OCI-LY1 (cell line): ENCODE results near the gene C16orf54.

Experiments
- H2AFZ ChIP-seq: fragments of 200-600 bp; sonication (generic), shearing (Covaris generic); 2 replicates; pipeline ENCODE4 v1.6.0; 2014; ENCODE audit warnings: antibody characterized with exemption, mild to moderate bottlenecking, low read length
- H3F3A ChIP-seq: fragments of 200-600 bp; sonication (generic), shearing (Covaris generic); 2 replicates; pipeline ENCODE4 v1.6.0; 2014; ENCODE audit warnings: mild to moderate bottlenecking, antibody characterized with exemption, low read length, moderate library complexity; ENCODE audit not compliant: insufficient read depth
- H3K27ac ChIP-seq: fragments of 200-600 bp; sonication (generic); 2 replicates; pipeline ENCODE4 v1.5.1; 2014; ENCODE audit warnings: low read length, mixed run types, mild to moderate bottlenecking, low read depth; ENCODE audit not compliant: poor library complexity, severe bottlenecking
- H3K27me3 ChIP-seq: fragments of 200-600 bp; sonication (generic); 2 replicates; pipeline ENCODE4 v1.6.0; 2014; ENCODE audit warnings: antibody characterized with exemption, mild to moderate bottlenecking, low read length, moderate library complexity; ENCODE audit not compliant: insufficient read depth
- H3K36me3 ChIP-seq: fragments of 200-600 bp; sonication (generic); 2 replicates; pipeline ENCODE4 v1.6.1; 2014; ENCODE audit warnings: mild to moderate bottlenecking, antibody characterized with exemption, low read length, moderate library complexity, mixed read lengths; ENCODE audit not compliant: insufficient read depth
- H3K4me1 ChIP-seq: fragments of 200-600 bp; sonication (generic); 2 replicates; pipeline ENCODE4 v1.5.1; 2014; ENCODE audit warnings: mild to moderate bottlenecking, low read length, moderate library complexity; ENCODE audit not compliant: insufficient read depth, severe bottlenecking
- H3K4me2 ChIP-seq: fragments of 200-600 bp; sonication (generic), shearing (Covaris generic); 2 replicates; pipeline ENCODE4 v1.6.1; 2014; ENCODE audit warnings: low read length
- H3K4me3 ChIP-seq: fragments of 200-600 bp; sonication (generic); 2 replicates; pipeline ENCODE4 v1.5.1; 2014; ENCODE audit warnings: low read length, low read depth, mild to moderate bottlenecking, mixed read lengths; ENCODE audit not compliant: poor library complexity, severe bottlenecking
- H3K79me2 ChIP-seq: fragments of 200-600 bp; shearing (Covaris generic); 2 replicates; pipeline ENCODE4 v1.6.1; 2016; ENCODE audit warnings: mixed run types, low read length, mixed read lengths; ENCODE audit not compliant: insufficient read depth
- H3K9ac ChIP-seq: fragments of 200-600 bp; sonication (generic), shearing (Covaris generic); 2 replicates; pipeline ENCODE4 v1.6.1; 2014; ENCODE audit warnings: mild to moderate bottlenecking, low read length, mixed read lengths
- H3K9me2 ChIP-seq: fragments of 200-600 bp; sonication (generic), shearing (Covaris generic); 2 replicates; pipeline ENCODE4 v1.6.1; 2014; ENCODE audit warnings: low read depth, mild to moderate bottlenecking, low read length, mixed read lengths
- H3K9me3 ChIP-seq: fragments of 200-600 bp; shearing (Covaris generic); 2 replicates; pipeline ENCODE4 v1.6.1; 2014; ENCODE audit warnings: low read length, mixed read lengths
- H4K20me1 ChIP-seq: fragments of 200-600 bp; sonication (generic), shearing (Covaris generic); 2 replicates; pipeline ENCODE4 v1.6.0; 2016; ENCODE audit warnings: mild to moderate bottlenecking, low read length; ENCODE audit not compliant: insufficient read depth
- EZH2 ChIP-seq: fragments of 200-600 bp; sonication (generic), shearing (Covaris generic); IDR thresholded peaks from 2 replicates; pipeline ENCODE4 v1.8.0; 2017; ENCODE audit warnings: borderline replicate concordance, mixed run types, mild to moderate bottlenecking, antibody characterized with exemption, low read length, moderate library complexity, mixed read lengths
- TF ChIP-seq, protein P1 (sequence below): fragments of 200-600 bp; sonication (generic), shearing (Covaris generic); IDR thresholded peaks from 2 replicates; pipeline ENCODE4 v1.5.1; 2017; ENCODE audit warnings: mild to moderate bottlenecking, antibody characterized with exemption, low read length, moderate library complexity, mixed read lengths

C16orf54 gene

DNA sequence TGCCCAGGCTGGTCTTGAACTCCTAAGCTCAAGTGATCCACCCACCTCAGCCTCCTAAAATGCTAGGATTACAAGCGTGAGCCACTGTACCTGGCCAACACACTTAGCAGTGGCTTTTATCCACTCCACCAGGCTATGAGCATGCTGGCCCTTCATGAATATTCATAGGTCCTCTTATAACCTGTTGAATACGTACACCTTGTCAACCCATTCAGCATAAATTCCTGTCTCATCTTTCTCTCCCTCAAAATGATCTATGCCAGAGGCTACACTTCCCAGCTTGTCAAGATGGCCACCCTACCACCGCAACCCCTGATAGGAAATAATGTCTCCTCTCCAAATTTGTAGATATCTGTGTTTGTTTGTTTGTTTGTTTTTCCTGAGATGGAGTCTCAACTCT lies 21.3 kb upstream of the C16orf54 start:
- H3K4me2 ChIP-seq: no peak overlapping the region

GRCh38 chr16:29766571-29766970 lies 20.8 kb upstream of the C16orf54 start:
- no peaks in the 10 kb centered on the region for H3K27me3 ChIP-seq
- no peaks in the 10 kb centered on the region for H3K79me2 ChIP-seq
- H3K36me3 ChIP-seq: no peaks in the 10 kb centered on the region
- no peak for TF ChIP-seq EZH2
- TF ChIP-seq, protein P1, sequence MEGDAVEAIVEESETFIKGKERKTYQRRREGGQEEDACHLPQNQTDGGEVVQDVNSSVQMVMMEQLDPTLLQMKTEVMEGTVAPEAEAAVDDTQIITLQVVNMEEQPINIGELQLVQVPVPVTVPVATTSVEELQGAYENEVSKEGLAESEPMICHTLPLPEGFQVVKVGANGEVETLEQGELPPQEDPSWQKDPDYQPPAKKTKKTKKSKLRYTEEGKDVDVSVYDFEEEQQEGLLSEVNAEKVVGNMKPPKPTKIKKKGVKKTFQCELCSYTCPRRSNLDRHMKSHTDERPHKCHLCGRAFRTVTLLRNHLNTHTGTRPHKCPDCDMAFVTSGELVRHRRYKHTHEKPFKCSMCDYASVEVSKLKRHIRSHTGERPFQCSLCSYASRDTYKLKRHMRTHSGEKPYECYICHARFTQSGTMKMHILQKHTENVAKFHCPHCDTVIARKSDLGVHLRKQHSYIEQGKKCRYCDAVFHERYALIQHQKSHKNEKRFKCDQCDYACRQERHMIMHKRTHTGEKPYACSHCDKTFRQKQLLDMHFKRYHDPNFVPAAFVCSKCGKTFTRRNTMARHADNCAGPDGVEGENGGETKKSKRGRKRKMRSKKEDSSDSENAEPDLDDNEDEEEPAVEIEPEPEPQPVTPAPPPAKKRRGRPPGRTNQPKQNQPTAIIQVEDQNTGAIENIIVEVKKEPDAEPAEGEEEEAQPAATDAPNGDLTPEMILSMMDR: no peak
- H3F3A ChIP-seq: no peaks in the 10 kb centered on the region
- no peak overlapping the region for H3K27ac ChIP-seq
- H3K9me2 ChIP-seq: no peaks in the 10 kb centered on the region
- H3K4me2 ChIP-seq: no peak overlapping the region
- H3K9ac ChIP-seq: no peak overlapping the region
- H3K9me3 ChIP-seq: no peaks in the 10 kb centered on the region
- H3K4me1 ChIP-seq: no peaks in the 10 kb centered on the region
- no peak overlapping the region for H3K4me3 ChIP-seq
- no peaks in the 10 kb centered on the region for H4K20me1 ChIP-seq
- H2AFZ ChIP-seq: no peak overlapping the region

More for the DNA sequence above, 21.3 kb upstream of the C16orf54 start:
- no peak overlapping the region for H2AFZ ChIP-seq
- H3K27ac ChIP-seq: no peak overlapping the region
- H3K9ac ChIP-seq: no peak overlapping the region
- H4K20me1 ChIP-seq: no peaks in the 10 kb centered on the region
- H3K9me3 ChIP-seq: no peaks in the 10 kb centered on the region
- no peaks in the 10 kb centered on the region for H3K27me3 ChIP-seq
- no peak overlapping the region for H3K4me3 ChIP-seq
- H3F3A ChIP-seq: no peaks in the 10 kb centered on the region
- H3K79me2 ChIP-seq: no peaks in the 10 kb centered on the region
- no peaks in the 10 kb centered on the region for H3K9me2 ChIP-seq
- no peaks in the 10 kb centered on the region for H3K36me3 ChIP-seq
- no peak for TF ChIP-seq EZH2
- TF ChIP-seq, protein P1: no peak
- no peaks in the 10 kb centered on the region for H3K4me1 ChIP-seq

DNA sequence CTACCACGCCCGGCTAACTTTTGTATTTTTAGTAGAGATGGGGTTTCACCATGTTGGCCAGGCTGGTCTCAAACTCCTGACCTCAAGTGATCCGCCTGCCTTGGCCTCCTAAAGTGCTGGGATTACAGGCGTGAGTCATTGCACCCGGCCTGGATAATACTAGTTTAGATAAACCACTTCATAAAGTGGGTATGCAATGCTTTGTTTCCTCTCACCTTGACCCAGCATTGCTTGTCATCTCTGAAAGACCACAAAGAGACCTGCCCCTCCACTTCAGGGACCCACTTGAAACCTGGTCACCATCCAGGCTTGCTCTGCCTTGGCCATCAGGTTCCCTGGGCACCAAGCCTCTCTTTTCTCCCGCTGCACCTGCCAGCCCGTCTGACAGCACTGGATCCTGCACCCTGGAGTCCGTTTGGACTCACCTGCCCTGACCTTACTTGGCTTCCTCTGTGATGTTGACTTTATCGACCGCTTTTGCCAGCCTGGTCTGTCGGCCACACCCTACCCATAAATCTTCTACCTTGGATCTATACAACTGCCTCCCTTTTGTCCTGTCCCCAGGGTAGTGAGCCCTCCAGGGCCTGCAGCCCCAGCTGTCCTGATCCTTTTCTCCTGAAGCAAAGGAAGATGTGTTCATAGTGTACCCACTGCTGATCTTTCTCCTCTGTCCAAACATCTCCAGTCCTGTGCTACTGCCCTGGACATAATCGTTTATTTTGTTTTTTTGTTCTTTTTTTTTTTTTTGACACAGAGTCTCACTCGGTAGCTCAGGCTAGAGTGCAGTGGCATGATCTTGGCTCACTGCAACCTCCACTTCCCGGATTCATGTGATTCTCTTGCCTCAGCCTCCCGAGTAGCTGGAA lies 19.6 kb upstream of the C16orf54 start:
- H3F3A ChIP-seq: no peaks in the 10 kb centered on the region
- H3K4me3 ChIP-seq: no peak overlapping the region
- no peaks in the 10 kb centered on the region for H3K36me3 ChIP-seq
- no peaks in the 10 kb centered on the region for H3K9me2 ChIP-seq
- TF ChIP-seq, protein P1: no peak
- TF ChIP-seq EZH2: no peak
- H3K27me3 ChIP-seq: no peaks in the 10 kb centered on the region
- H3K27ac ChIP-seq: no peak overlapping the region
- H3K4me2 ChIP-seq: no peak overlapping the region
- H4K20me1 ChIP-seq: no peaks in the 10 kb centered on the region
- no peak overlapping the region for H2AFZ ChIP-seq
- no peak overlapping the region for H3K9ac ChIP-seq
- no peaks in the 10 kb centered on the region for H3K79me2 ChIP-seq
- H3K9me3 ChIP-seq: no peaks in the 10 kb centered on the region
- no peaks in the 10 kb centered on the region for H3K4me1 ChIP-seq
